Measurements from ENCODE around the gene NLGN4Y.

The NLGN4Y gene

GRCh38 chrY:14793674-14794073 lies 269.3 kb downstream of the NLGN4Y start:
- Histone ChIP-seq H3K27ac (ENCODE audit: low read depth, low read length) (no peak overlapping the region), H3K27me3 (ENCODE audit: control insufficient read depth, insufficient read depth, low read length) (no peaks in the 10 kb centered on the region), H3K36me3 (ENCODE audit: control insufficient read depth, insufficient read depth, low read length) (no peaks in the 10 kb centered on the region)

GRCh38 chrY:14798010-14798409 lies 273.7 kb downstream of the NLGN4Y start:
- no peaks in the 10 kb centered on the region for H3K9me3 ChIP-seq (ENCODE audit: control insufficient read depth, insufficient read depth, low read depth, low read length)
- H3K4me1 ChIP-seq (ENCODE audit: control insufficient read depth, insufficient read depth, low read length) = no peaks in the 10 kb centered on the region
- no peak overlapping the region for H3K4me3 ChIP-seq (ENCODE audit: low read depth, low read length)
- H3K27ac ChIP-seq (ENCODE audit: low read depth, low read length) = no peak overlapping the region
- no peaks in the 10 kb centered on the region for H3K27me3 ChIP-seq (ENCODE audit: control insufficient read depth, insufficient read depth, low read length)
- H3K9ac ChIP-seq (ENCODE audit: low read length) = no peak overlapping the region
- no peaks in the 10 kb centered on the region for H3K36me3 ChIP-seq (ENCODE audit: control insufficient read depth, insufficient read depth, low read length)

More at GRCh38 chrY:14793674-14794073, 269.3 kb downstream of the NLGN4Y start:
- no peaks in the 10 kb centered on the region for H3K9me3 ChIP-seq (ENCODE audit: control insufficient read depth, insufficient read depth, low read depth, low read length)
- H3K4me1 ChIP-seq (ENCODE audit: control insufficient read depth, insufficient read depth, low read length) = no peaks in the 10 kb centered on the region
- no peak overlapping the region for H3K9ac ChIP-seq (ENCODE audit: low read length)
- H3K4me3 ChIP-seq (ENCODE audit: low read depth, low read length) = no peak overlapping the region

- Histone ChIP-seq H3K4me3 (ENCODE audit: low read depth, low read length) (no peak overlapping the region), H3K27me3 (ENCODE audit: control insufficient read depth, insufficient read depth, low read length) (no peaks in the 10 kb centered on the region), H3K9ac (ENCODE audit: low read length) (no peak overlapping the region), H3K9me3 (ENCODE audit: control insufficient read depth, insufficient read depth, low read depth, low read length) (no peaks in the 10 kb centered on the region), H3K27ac (ENCODE audit: low read depth, low read length) (no peak overlapping the region), H3K36me3 (ENCODE audit: control insufficient read depth, insufficient read depth, low read length) (no peaks in the 10 kb centered on the region), H3K4me1 (ENCODE audit: control insufficient read depth, insufficient read depth, low read length) (no peaks in the 10 kb centered on the region)
These were observed 276.8 kb downstream of the NLGN4Y start for GRCh38 chrY:14801096-14801495.

- Histone ChIP-seq H3K36me3 (ENCODE audit: control insufficient read depth, insufficient read depth, low read length) (no peaks in the 10 kb centered on the region), H3K9me3 (ENCODE audit: control insufficient read depth, insufficient read depth, low read depth, low read length) (no peaks in the 10 kb centered on the region), H3K9ac (ENCODE audit: low read length) (no peak overlapping the region), H3K27ac (ENCODE audit: low read depth, low read length) (no peak overlapping the region), H3K27me3 (ENCODE audit: control insufficient read depth, insufficient read depth, low read length) (no peaks in the 10 kb centered on the region), H3K4me1 (ENCODE audit: control insufficient read depth, insufficient read depth, low read length) (no peaks in the 10 kb centered on the region), H3K4me3 (ENCODE audit: low read depth, low read length) (no peak overlapping the region)
These were observed 277.8 kb downstream of the NLGN4Y start for GRCh38 chrY:14802125-14802524.

- Histone ChIP-seq H3K27ac (ENCODE audit: low read depth, low read length) (no peak overlapping the region), H3K9ac (ENCODE audit: low read length) (no peak overlapping the region)
These were observed 279.7 kb downstream of the NLGN4Y start for GRCh38 chrY:14804041-14804440.

GRCh38 chrY:14818452-14818851 lies 294.1 kb downstream of the NLGN4Y start:
- H3K4me3 ChIP-seq (ENCODE audit: low read depth, low read length) = no peak overlapping the region
- H3K36me3 ChIP-seq (ENCODE audit: control insufficient read depth, insufficient read depth, low read length) = no peaks in the 10 kb centered on the region
- H3K27me3 ChIP-seq (ENCODE audit: control insufficient read depth, insufficient read depth, low read length) = no peaks in the 10 kb centered on the region
- no peak overlapping the region for H3K9ac ChIP-seq (ENCODE audit: low read length)
- H3K9me3 ChIP-seq (ENCODE audit: control insufficient read depth, insufficient read depth, low read depth, low read length) = no peaks in the 10 kb centered on the region
- no peaks in the 10 kb centered on the region for H3K4me1 ChIP-seq (ENCODE audit: control insufficient read depth, insufficient read depth, low read length)
- H3K27ac ChIP-seq (ENCODE audit: low read depth, low read length) = no peak overlapping the region

More at GRCh38 chrY:14804041-14804440, 279.7 kb downstream of the NLGN4Y start:
- H3K36me3 ChIP-seq (ENCODE audit: control insufficient read depth, insufficient read depth, low read length) = no peaks in the 10 kb centered on the region
- H3K4me3 ChIP-seq (ENCODE audit: low read depth, low read length) = no peak overlapping the region
- H3K9me3 ChIP-seq (ENCODE audit: control insufficient read depth, insufficient read depth, low read depth, low read length) = no peaks in the 10 kb centered on the region
- H3K27me3 ChIP-seq (ENCODE audit: control insufficient read depth, insufficient read depth, low read length) = no peaks in the 10 kb centered on the region
- no peaks in the 10 kb centered on the region for H3K4me1 ChIP-seq (ENCODE audit: control insufficient read depth, insufficient read depth, low read length)

- no peaks in the 10 kb centered on the region for H3K9me3 ChIP-seq (ENCODE audit: control insufficient read depth, insufficient read depth, low read depth, low read length)
- H3K9ac ChIP-seq (ENCODE audit: low read length) = no peak overlapping the region
- no peaks in the 10 kb centered on the region for H3K36me3 ChIP-seq (ENCODE audit: control insufficient read depth, insufficient read depth, low read length)
- no peaks in the 10 kb centered on the region for H3K4me1 ChIP-seq (ENCODE audit: control insufficient read depth, insufficient read depth, low read length)
- H3K27me3 ChIP-seq (ENCODE audit: control insufficient read depth, insufficient read depth, low read length) = no peaks in the 10 kb centered on the region
- H3K4me3 ChIP-seq (ENCODE audit: low read depth, low read length) = no peak overlapping the region
- H3K27ac ChIP-seq (ENCODE audit: low read depth, low read length) = no peak overlapping the region
These were observed 297.9 kb downstream of the NLGN4Y start for GRCh38 chrY:14822201-14822600.

- H3K27me3 ChIP-seq (ENCODE audit: control insufficient read depth, insufficient read depth, low read length) = no peaks in the 10 kb centered on the region
- H3K9ac ChIP-seq (ENCODE audit: low read length) = no peak overlapping the region
- no peaks in the 10 kb centered on the region for H3K36me3 ChIP-seq (ENCODE audit: control insufficient read depth, insufficient read depth, low read length)
- no peak overlapping the region for H3K4me3 ChIP-seq (ENCODE audit: low read depth, low read length)
- H3K9me3 ChIP-seq (ENCODE audit: control insufficient read depth, insufficient read depth, low read depth, low read length) = no peaks in the 10 kb centered on the region
- H3K27ac ChIP-seq (ENCODE audit: low read depth, low read length) = no peak overlapping the region
- no peaks in the 10 kb centered on the region for H3K4me1 ChIP-seq (ENCODE audit: control insufficient read depth, insufficient read depth, low read length)
These were observed 298.6 kb downstream of the NLGN4Y start for GRCh38 chrY:14822906-14823305.

GRCh38 chrY:14824583-14824982 lies 300.3 kb downstream of the NLGN4Y start:
- no peak overlapping the region for H3K4me3 ChIP-seq (ENCODE audit: low read depth, low read length)
- H3K9me3 ChIP-seq (ENCODE audit: control insufficient read depth, insufficient read depth, low read depth, low read length) = no peaks in the 10 kb centered on the region
- H3K9ac ChIP-seq (ENCODE audit: low read length) = no peak overlapping the region
- no peak overlapping the region for H3K27ac ChIP-seq (ENCODE audit: low read depth, low read length)
- H3K4me1 ChIP-seq (ENCODE audit: control insufficient read depth, insufficient read depth, low read length) = no peaks in the 10 kb centered on the region
- no peaks in the 10 kb centered on the region for H3K27me3 ChIP-seq (ENCODE audit: control insufficient read depth, insufficient read depth, low read length)
- no peaks in the 10 kb centered on the region for H3K36me3 ChIP-seq (ENCODE audit: control insufficient read depth, insufficient read depth, low read length)

GRCh38 chrY:14825728-14826127 lies 301.4 kb downstream of the NLGN4Y start:
- H3K9ac ChIP-seq (ENCODE audit: low read length) = no peak overlapping the region
- no peaks in the 10 kb centered on the region for H3K36me3 ChIP-seq (ENCODE audit: control insufficient read depth, insufficient read depth, low read length)
- no peaks in the 10 kb centered on the region for H3K9me3 ChIP-seq (ENCODE audit: control insufficient read depth, insufficient read depth, low read depth, low read length)
- H3K4me1 ChIP-seq (ENCODE audit: control insufficient read depth, insufficient read depth, low read length) = no peaks in the 10 kb centered on the region
- H3K27ac ChIP-seq (ENCODE audit: low read depth, low read length) = no peak overlapping the region
- no peak overlapping the region for H3K4me3 ChIP-seq (ENCODE audit: low read depth, low read length)
- no peaks in the 10 kb centered on the region for H3K27me3 ChIP-seq (ENCODE audit: control insufficient read depth, insufficient read depth, low read length)

GRCh38 chrY:14828531-14828930 lies 304.2 kb downstream of the NLGN4Y start:
- H3K9me3 ChIP-seq (ENCODE audit: control insufficient read depth, insufficient read depth, low read depth, low read length) = no peaks in the 10 kb centered on the region
- H3K36me3 ChIP-seq (ENCODE audit: control insufficient read depth, insufficient read depth, low read length) = no peaks in the 10 kb centered on the region
- H3K4me1 ChIP-seq (ENCODE audit: control insufficient read depth, insufficient read depth, low read length) = no peaks in the 10 kb centered on the region
- no peak overlapping the region for H3K4me3 ChIP-seq (ENCODE audit: low read depth, low read length)
- H3K9ac ChIP-seq (ENCODE audit: low read length) = no peak overlapping the region
- H3K27ac ChIP-seq (ENCODE audit: low read depth, low read length) = no peak overlapping the region
- H3K27me3 ChIP-seq (ENCODE audit: control insufficient read depth, insufficient read depth, low read length) = no peaks in the 10 kb centered on the region

GRCh38 chrY:14829366-14829885 lies 305.1 kb downstream of the NLGN4Y start:
- H3K9ac ChIP-seq (ENCODE audit: low read length) = no peak overlapping the region
- H3K27me3 ChIP-seq (ENCODE audit: control insufficient read depth, insufficient read depth, low read length) = no peaks in the 10 kb centered on the region
- no peak overlapping the region for H3K4me3 ChIP-seq (ENCODE audit: low read depth, low read length)
- no peaks in the 10 kb centered on the region for H3K9me3 ChIP-seq (ENCODE audit: control insufficient read depth, insufficient read depth, low read depth, low read length)
- H3K27ac ChIP-seq (ENCODE audit: low read depth, low read length) = no peak overlapping the region
- no peaks in the 10 kb centered on the region for H3K4me1 ChIP-seq (ENCODE audit: control insufficient read depth, insufficient read depth, low read length)
- H3K36me3 ChIP-seq (ENCODE audit: control insufficient read depth, insufficient read depth, low read length) = no peaks in the 10 kb centered on the region

All from HUES6 (cell line).